Right lobe of liver (tissue), 4 donors: ENCODE measurements around the gene FHIT.

Experiments used
- POLR2A ChIP-seq: fragments of 450-650 bp; IDR thresholded peaks from one replicate; pipeline ENCODE4 v1.6.1; 2017; ENCODE audit warnings: antibody characterized with exemption, mild to moderate bottlenecking
- TF ChIP-seq, protein P1 (sequence below), 4 donors: fragments of 200-600 bp in 3 of 4; fragments of 450-650 bp in 1 of 4; IDR thresholded peaks; one replicate each; pipeline versions ENCODE4 v1.5.1 to v1.8.0; 2016 to 2022; ENCODE audit warnings: antibody characterized with exemption in 4 of 4, mild to moderate bottlenecking in 2 of 4
- donor health status: DM: no; HTN: no; CAD: no.
- donor health status: DM: no; HTN: no; CAD: no.
- donor health status: DM: no; HTN: yes; CAD: no.

- TF ChIP-seq, protein P1, sequence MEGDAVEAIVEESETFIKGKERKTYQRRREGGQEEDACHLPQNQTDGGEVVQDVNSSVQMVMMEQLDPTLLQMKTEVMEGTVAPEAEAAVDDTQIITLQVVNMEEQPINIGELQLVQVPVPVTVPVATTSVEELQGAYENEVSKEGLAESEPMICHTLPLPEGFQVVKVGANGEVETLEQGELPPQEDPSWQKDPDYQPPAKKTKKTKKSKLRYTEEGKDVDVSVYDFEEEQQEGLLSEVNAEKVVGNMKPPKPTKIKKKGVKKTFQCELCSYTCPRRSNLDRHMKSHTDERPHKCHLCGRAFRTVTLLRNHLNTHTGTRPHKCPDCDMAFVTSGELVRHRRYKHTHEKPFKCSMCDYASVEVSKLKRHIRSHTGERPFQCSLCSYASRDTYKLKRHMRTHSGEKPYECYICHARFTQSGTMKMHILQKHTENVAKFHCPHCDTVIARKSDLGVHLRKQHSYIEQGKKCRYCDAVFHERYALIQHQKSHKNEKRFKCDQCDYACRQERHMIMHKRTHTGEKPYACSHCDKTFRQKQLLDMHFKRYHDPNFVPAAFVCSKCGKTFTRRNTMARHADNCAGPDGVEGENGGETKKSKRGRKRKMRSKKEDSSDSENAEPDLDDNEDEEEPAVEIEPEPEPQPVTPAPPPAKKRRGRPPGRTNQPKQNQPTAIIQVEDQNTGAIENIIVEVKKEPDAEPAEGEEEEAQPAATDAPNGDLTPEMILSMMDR (IDR thresholded peaks at IDR 0.05), result no peak
- no peak for TF ChIP-seq POLR2A
Measured at GRCh38 chr3:60912876-60913275, 338.4 kb downstream of the FHIT start.
